Ishikawa (cell line): ENCODE data around the gene GRIFIN.

ENCODE experiments used
- CEBPB ChIP-seq: IDR thresholded peaks from 2 replicates; pipeline ENCODE4 v1.6.1; 2012
- CREB1 ChIP-seq: IDR thresholded peaks from 2 replicates; pipeline ENCODE4 v1.6.1; 2012; ENCODE audit warnings: low read depth
- EGR1 ChIP-seq: IDR thresholded peaks from 2 replicates; pipeline ENCODE4 v1.6.1; 2012
- EP300 ChIP-seq: IDR thresholded peaks from 2 replicates; pipeline ENCODE4 v1.6.1; 2012; ENCODE audit warnings: borderline replicate concordance
- FOXM1 ChIP-seq: IDR thresholded peaks from 2 replicates; pipeline ENCODE4 v1.6.1; 2012; ENCODE audit warnings: low read depth, borderline replicate concordance
- NFIC ChIP-seq: IDR thresholded peaks from 2 replicates; pipeline ENCODE4 v1.6.1; 2012
- RAD21 ChIP-seq: IDR thresholded peaks from 2 replicates; pipeline ENCODE4 v1.6.1; 2012; ENCODE audit warnings: low read depth
- TAF1 ChIP-seq: IDR thresholded peaks from 2 replicates; pipeline ENCODE4 v1.6.1; 2012; ENCODE audit warnings: low read depth, mild to moderate bottlenecking
- TCF12 ChIP-seq: IDR thresholded peaks from 2 replicates; pipeline ENCODE4 v1.6.1; 2012; ENCODE audit warnings: low read depth
- TEAD4 ChIP-seq: IDR thresholded peaks from 2 replicates; pipeline ENCODE4 v1.6.1; 2012
- YY1 ChIP-seq: IDR thresholded peaks from 2 replicates; pipeline ENCODE4 v1.6.1; 2012; ENCODE audit warnings: low read depth
- ZBTB7A ChIP-seq: IDR thresholded peaks from 2 replicates; pipeline ENCODE4 v1.6.1; 2012; ENCODE audit warnings: low read depth
- TF ChIP-seq, protein P1 (sequence below): IDR thresholded peaks from 2 replicates; pipeline ENCODE4 v1.6.1; 2012
- TF ChIP-seq, protein P2 (sequence below): IDR thresholded peaks from 2 replicates; pipeline ENCODE4 v1.6.1; 2012
- TF ChIP-seq, protein P3 (sequence below): IDR thresholded peaks from 2 replicates; pipeline ENCODE4 v1.6.1; 2012; ENCODE audit warnings: low read depth, mild to moderate bottlenecking

Gene GRIFIN

DNA sequence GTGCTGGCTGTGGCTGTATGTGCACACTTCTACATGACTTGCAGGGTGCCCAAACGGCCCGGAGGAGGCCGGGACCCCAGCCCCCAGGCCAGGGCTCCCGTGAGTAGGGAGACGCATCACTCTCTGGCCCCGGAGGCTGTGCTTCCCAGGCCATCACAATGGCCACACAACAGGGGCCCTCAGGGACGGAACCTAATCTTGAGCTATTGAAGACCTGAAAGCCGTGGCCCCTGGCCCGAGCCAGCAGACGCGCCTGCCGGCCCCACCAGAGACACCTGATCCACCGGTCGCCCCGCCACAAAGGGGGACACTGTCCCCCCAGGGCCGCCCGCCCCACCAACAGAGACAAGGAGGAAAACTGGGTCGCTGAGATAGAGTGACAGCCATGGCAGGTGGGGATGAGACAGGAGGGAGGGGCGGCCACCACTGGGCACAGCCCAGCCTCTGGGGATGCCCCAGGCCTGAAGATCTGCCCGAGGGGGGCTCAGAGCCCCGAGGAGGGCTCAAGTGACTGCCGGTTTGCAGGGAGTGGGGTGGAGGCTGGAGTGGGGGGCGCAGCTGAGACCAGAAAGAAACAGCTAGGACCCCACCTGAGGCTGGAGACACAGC lies 33.2 kb upstream of the GRIFIN start:
- peak; percentile 48; the same call in 1 of the 2 replicates for TF ChIP-seq ZBTB7A
- no peak for TF ChIP-seq EP300
- TF ChIP-seq, protein P1, sequence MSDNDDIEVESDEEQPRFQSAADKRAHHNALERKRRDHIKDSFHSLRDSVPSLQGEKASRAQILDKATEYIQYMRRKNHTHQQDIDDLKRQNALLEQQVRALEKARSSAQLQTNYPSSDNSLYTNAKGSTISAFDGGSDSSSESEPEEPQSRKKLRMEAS, result no peak
- TF ChIP-seq RAD21, result no peak
- TF ChIP-seq EGR1, result no peak

DNA sequence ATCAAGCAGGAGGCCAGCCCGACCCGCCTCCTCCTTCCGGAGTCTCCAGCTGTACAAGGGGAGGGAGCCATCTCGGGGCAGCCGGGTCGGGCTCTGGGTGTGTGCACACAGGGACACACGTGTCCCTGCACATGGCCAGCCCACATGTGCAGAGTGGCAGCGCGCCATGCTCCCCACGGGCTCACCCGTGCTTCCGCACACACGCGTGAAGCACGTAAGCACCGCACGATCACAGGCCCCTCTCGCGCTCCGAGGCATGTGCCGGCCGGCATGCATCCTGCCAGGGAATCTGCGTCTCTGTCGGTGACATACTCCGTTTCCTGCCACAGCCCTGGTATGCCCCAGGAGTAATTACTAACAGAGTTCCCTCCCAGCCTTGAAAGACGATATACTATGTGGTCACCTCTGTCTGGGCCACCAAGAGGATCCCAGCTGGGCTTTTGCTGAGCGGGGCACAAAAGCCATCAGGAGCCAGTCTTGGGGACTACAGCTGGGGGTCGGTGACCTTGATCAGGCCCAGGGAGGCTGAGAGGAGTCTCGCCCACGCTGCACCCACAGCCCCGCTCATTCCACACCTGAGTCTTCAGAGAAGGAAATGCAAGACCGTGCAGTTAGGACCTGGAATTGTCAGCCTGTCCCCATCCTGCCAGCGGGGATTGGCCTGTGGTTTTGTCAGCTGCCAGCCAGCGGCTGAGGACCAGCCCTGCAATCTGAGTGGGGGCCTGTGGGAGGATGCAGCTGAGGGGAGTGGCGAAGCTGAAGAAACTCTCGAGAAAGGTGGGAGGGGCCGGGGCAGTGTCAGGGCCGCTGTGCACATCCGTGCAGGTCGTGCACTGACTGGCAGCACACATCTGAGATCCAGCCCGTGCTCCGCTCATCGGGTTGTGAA lies 32.4 kb upstream of the GRIFIN start:
- TF ChIP-seq EGR1 (0 out of 2 replicates have a peak, but pooled peaks have one; percentile 29), YY1 (no peak), RAD21 (no peak), CEBPB (no peak), FOXM1 (no peak), TAF1 (no peak), EP300 (peak; percentile 16; the same call in 1 of the 2 replicates), ZBTB7A (peak; percentile 75; the same call in 1 of the 2 replicates), CREB1 (no peak), NFIC (no peak), TCF12 (peak; percentile 26), TEAD4 (peak; percentile 73)
- TF ChIP-seq, protein P2, sequence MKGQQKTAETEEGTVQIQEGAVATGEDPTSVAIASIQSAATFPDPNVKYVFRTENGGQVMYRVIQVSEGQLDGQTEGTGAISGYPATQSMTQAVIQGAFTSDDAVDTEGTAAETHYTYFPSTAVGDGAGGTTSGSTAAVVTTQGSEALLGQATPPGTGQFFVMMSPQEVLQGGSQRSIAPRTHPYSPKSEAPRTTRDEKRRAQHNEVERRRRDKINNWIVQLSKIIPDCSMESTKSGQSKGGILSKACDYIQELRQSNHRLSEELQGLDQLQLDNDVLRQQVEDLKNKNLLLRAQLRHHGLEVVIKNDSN, result no peak
- TF ChIP-seq, protein P1, result peak; percentile 85
- TF ChIP-seq, protein P3, sequence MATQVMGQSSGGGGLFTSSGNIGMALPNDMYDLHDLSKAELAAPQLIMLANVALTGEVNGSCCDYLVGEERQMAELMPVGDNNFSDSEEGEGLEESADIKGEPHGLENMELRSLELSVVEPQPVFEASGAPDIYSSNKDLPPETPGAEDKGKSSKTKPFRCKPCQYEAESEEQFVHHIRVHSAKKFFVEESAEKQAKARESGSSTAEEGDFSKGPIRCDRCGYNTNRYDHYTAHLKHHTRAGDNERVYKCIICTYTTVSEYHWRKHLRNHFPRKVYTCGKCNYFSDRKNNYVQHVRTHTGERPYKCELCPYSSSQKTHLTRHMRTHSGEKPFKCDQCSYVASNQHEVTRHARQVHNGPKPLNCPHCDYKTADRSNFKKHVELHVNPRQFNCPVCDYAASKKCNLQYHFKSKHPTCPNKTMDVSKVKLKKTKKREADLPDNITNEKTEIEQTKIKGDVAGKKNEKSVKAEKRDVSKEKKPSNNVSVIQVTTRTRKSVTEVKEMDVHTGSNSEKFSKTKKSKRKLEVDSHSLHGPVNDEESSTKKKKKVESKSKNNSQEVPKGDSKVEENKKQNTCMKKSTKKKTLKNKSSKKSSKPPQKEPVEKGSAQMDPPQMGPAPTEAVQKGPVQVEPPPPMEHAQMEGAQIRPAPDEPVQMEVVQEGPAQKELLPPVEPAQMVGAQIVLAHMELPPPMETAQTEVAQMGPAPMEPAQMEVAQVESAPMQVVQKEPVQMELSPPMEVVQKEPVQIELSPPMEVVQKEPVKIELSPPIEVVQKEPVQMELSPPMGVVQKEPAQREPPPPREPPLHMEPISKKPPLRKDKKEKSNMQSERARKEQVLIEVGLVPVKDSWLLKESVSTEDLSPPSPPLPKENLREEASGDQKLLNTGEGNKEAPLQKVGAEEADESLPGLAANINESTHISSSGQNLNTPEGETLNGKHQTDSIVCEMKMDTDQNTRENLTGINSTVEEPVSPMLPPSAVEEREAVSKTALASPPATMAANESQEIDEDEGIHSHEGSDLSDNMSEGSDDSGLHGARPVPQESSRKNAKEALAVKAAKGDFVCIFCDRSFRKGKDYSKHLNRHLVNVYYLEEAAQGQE, result no peak

DNA sequence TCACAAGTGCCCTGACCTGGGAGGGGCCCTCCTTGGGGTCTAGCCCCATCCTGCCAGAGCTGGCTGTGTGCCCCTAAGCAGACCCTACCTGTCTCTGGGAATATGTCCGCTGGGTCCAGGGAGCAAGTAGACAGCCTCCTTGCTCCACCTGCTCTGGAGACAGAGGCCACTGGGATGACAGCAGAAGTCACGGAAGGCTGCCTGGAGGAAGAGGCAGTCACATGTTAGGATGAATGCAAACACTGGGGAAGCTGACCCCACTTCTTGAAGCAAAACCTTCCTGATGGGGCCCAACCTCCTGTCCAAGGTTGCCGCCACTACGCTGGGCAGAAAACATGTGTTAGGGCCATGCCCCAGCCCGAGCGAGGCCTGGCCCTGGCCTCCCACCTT lies 31.7 kb upstream of the GRIFIN start:
- TF ChIP-seq CREB1 (no peak), TAF1 (no peak), EGR1 (no peak), EP300 (no peak), NFIC (no peak), RAD21 (no peak), TCF12 (no peak), ZBTB7A (no peak), FOXM1 (no peak)
- TF ChIP-seq, protein P1, result no peak
- TF ChIP-seq, protein P2, result no peak

DNA sequence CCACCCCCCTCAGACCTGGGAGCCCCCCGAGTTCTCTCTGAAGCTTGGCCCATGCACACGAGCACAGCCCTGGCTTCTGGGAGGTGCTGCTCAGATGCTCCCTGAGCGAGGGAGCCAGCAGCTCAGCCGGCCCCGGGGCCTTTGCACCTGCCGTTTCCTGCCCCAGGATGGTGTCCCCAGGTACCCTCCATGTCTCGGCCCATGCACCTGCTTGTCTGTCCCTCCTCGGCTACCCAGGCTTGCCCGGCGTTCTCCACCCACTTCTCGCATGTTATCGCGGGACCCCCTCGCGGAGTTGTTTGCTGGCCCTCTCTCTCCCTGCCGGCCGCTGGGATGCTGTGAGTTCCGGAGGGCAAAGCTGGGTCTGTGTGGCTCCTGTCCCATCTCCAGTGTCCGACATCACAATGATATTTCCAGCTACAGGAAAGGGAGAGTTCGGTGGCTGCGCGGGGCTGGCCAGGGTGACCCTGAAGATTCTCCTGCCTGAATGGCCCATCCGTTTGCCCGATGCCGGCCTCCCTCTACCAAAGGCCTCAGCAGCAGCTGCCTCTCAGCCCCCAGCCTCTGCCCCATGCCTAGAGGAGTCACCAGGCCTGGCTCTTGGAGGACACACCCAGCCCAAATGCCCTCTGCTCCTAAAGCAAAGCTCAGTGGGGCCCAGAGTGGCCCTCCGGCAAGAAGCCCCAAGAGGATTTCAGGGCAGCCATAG lies 31.2 kb upstream of the GRIFIN start:
- no peak for TF ChIP-seq TAF1
- TF ChIP-seq YY1, result no peak
- no peak for TF ChIP-seq TEAD4
- no peak for TF ChIP-seq RAD21
- no peak for TF ChIP-seq EGR1
- no peak for TF ChIP-seq FOXM1
- TF ChIP-seq CEBPB, result no peak
- TF ChIP-seq, protein P3, result no peak
- TF ChIP-seq, protein P1, result no peak
- no peak for TF ChIP-seq TCF12
- no peak for TF ChIP-seq NFIC
